ENCODE results near the gene NUCB1.

DNA sequence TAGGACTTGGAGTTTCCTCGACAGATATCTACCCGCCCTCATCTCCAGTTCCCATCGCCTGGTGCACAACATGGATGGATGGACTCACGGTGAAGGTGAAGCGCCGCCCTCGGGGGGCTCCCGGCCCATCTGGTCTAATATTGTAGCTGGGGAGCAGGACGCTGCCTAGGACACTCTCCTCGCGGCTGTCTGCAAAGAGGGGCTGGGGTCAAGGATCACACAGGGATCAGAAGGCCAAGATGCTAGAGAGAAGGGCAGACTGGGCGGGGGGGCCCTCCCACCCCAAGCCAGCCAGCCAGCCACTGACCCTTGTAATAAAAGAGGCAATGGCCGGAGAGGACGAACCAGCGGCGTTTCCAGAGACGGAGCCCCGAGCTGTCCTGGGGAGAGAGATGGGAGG is 38.8 kb upstream of the NUCB1 start:
- TF ChIP-seq, protein P1, sequence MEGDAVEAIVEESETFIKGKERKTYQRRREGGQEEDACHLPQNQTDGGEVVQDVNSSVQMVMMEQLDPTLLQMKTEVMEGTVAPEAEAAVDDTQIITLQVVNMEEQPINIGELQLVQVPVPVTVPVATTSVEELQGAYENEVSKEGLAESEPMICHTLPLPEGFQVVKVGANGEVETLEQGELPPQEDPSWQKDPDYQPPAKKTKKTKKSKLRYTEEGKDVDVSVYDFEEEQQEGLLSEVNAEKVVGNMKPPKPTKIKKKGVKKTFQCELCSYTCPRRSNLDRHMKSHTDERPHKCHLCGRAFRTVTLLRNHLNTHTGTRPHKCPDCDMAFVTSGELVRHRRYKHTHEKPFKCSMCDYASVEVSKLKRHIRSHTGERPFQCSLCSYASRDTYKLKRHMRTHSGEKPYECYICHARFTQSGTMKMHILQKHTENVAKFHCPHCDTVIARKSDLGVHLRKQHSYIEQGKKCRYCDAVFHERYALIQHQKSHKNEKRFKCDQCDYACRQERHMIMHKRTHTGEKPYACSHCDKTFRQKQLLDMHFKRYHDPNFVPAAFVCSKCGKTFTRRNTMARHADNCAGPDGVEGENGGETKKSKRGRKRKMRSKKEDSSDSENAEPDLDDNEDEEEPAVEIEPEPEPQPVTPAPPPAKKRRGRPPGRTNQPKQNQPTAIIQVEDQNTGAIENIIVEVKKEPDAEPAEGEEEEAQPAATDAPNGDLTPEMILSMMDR (IDR thresholded peaks at IDR 0.05): no peak
- TF ChIP-seq POLR2A (IDR thresholded peaks at IDR 0.05): no peak

Measured in body of pancreas (tissue), 4 donors.